HepG2 (cell line): ENCODE data around the gene TNIP3. TPM values are rescaled to one million over a fixed set of nuclear protein-coding genes. Genes with fewer than 3 reads are reported as not detected.
"Not testable (repeated sequence)": the region's sequence is repeated elsewhere in the genome, so short reads cannot be mapped to it uniquely, and the experiment has no call there.

Experiments
- ATAC-seq: fragments of 200-7000 bp; cut with Tn5 transposase; 3 replicates; pipeline ENCODE4 v1.9.1; 2020; ENCODE audit warnings: mild to moderate bottlenecking, moderate library complexity
- BruUV-seq: library from RNA; stranded (reverse); fragments of 400-500 nt; replicated peaks from 2 replicates; lab custom pipeline; 2021; lab: Mats Ljungman, UMichigan
- CTCF ChIA-PET: fragments of 300-600 bp; formaldehyde crosslinking; extraction: SDS; loops from one replicate; lab custom pipeline; 2021; ENCODE audit warnings: low total read pairs, inconsistent platforms, low intra/inter-chr PET ratio; lab: Yijun Ruan, JAX
- POLR2A ChIA-PET: fragments of 350-600 bp; sonication (Branson Sonifier 250); formaldehyde crosslinking; loops from one replicate; lab custom pipeline; 2020; ENCODE audit warnings: antibody characterized with exemption, inconsistent platforms; lab: Yijun Ruan, JAX
- DNase-seq: peaks from one replicate; pipeline ENCODE4 v3.0.0-alpha.2; 2015; ENCODE audit warnings: low spot score
- FAIRE-seq: peaks from 3 replicates; lab custom pipeline; 2011; peaks lifted over from hg19 to GRCh38; lab: Jason Lieb, UNC
- H2AFZ ChIP-seq: one replicate; pipeline ENCODE4 v1.6.1; 2011; ENCODE audit warnings: low read length, inconsistent platforms
- H3K27ac ChIP-seq: fragments of 300-600 bp; 3 replicates; pipeline ENCODE4 v1.8.0; 2011; ENCODE audit warnings: mixed run types, mild to moderate bottlenecking, mixed read lengths, low read length, inconsistent platforms; ENCODE audit not compliant: insufficient read depth; ENCODE audit errors: extremely low read length
- H3K27me3 ChIP-seq, 2 experiments: fragments of 200-600 bp in 1 of 2; 2 replicates in 1 of 2; 3 replicates in 1 of 2; pipeline versions ENCODE4 v1.6.0 to v1.8.0; 2011; ENCODE audit warnings: low read length in 2 of 2, mild to moderate bottlenecking in 2 of 2, moderate library complexity in 2 of 2, inconsistent platforms in 1 of 2; ENCODE audit not compliant: insufficient read depth in 2 of 2, control insufficient read depth in 1 of 2
- H3K36me3 ChIP-seq, 2 experiments: fragments of 200-600 bp in 1 of 2; replicated peaks in 1 of 2; 2 replicates in 1 of 2; 3 replicates in 1 of 2; pipeline versions ENCODE4 v1.5.1 to v1.8.0; 2011; ENCODE audit warnings: low read length in 2 of 2, inconsistent platforms in 1 of 2; ENCODE audit not compliant: insufficient read depth in 2 of 2, control insufficient read depth in 1 of 2
- H3K4me1 ChIP-seq: 2 replicates; pipeline ENCODE4 v1.5.1; 2012; ENCODE audit warnings: low read length, inconsistent platforms; ENCODE audit not compliant: insufficient read depth
- H3K4me2 ChIP-seq: 2 replicates; pipeline ENCODE4 v1.6.0; 2011; ENCODE audit warnings: low read depth, low read length, inconsistent platforms
- H3K4me3 ChIP-seq, 3 experiments: fragments of 200-600 bp in 1 of 3; sonication (generic), shearing (Covaris generic) in 1 of 3; replicated peaks in 1 of 3; 2 replicates each; pipeline ENCODE4 v1.5.1; 2011 to 2016; ENCODE audit warnings: low read length in 3 of 3, inconsistent platforms in 2 of 3, low read depth in 2 of 3, mild to moderate bottlenecking in 2 of 3, control low read depth in 1 of 3, mixed read lengths in 1 of 3; ENCODE audit not compliant: insufficient read depth in 1 of 3
- H3K79me2 ChIP-seq: one replicate; pipeline ENCODE4 v1.6.1; 2011; ENCODE audit warnings: low read length, inconsistent platforms; ENCODE audit not compliant: insufficient read depth
- H3K9ac ChIP-seq: 2 replicates; pipeline ENCODE4 v1.6.0; 2011; ENCODE audit warnings: mild to moderate bottlenecking, low read depth, low read length, inconsistent platforms; ENCODE audit not compliant: insufficient read depth
- H3K9me3 ChIP-seq: 2 replicates; pipeline ENCODE4 v1.5.1; 2012; ENCODE audit warnings: mild to moderate bottlenecking, low read length
- H4K20me1 ChIP-seq: 2 replicates; pipeline ENCODE4 v1.6.0; 2011; ENCODE audit warnings: inconsistent platforms, mild to moderate bottlenecking, low read length, moderate library complexity; ENCODE audit not compliant: insufficient read depth
- CREB1 ChIP-seq, 2 experiments: fragments of 450-650 bp in 1 of 2; IDR thresholded peaks; 2 replicates each; pipeline ENCODE4 v1.6.1; 2016 to 2017; ENCODE audit warnings: control low read depth in 1 of 2, mild to moderate bottlenecking in 1 of 2, missing compliant biosample characterization in 1 of 2, missing genetic modification characterization in 1 of 2
- ZNF569 ChIP-seq: sonication (generic); formaldehyde crosslinking; IDR thresholded peaks from 2 replicates; pipeline ENCODE4 v1.5.0; 2020; ENCODE audit warnings: mild to moderate bottlenecking, missing genetic modification reagents, moderate library complexity, borderline replicate concordance
- WGBS: methylation state at CpG from one replicate; pipeline ENCODE4 v1.1.6; 2017; ENCODE audit warnings: low lambda C conversion rate; 5-methylcytosine and 5-hydroxymethylcytosine counted together
- in situ Hi-C: cut with HindIII; loops from 2 replicates; pipeline ENCODE4 v1.10.0; 2017; ENCODE audit warnings: low pct_unique_long_range_greater_than_20kb; ENCODE audit not compliant: extremely low pct_ligation_motif_present
- intact Hi-C: fragments of 100-400 bp; cut with micrococcal nuclease; formaldehyde crosslinking; loops from one replicate; pipeline ENCODE4 v1.10.0; 2022; ENCODE audit not compliant: unreplicated experiment
- polyA plus RNA-seq, 8 experiments: library from polyadenylated mRNA; depleted of rRNA in 3 of 8; stranded (reverse) in 7 of 8; unstranded in 1 of 8; fragments of >200 nt; fragmentation: Illumina TruSeq in 4 of 8; extraction: Trizol in 4 of 8; gene quantifications; 2 replicates each; pipeline versions ENCODE4 v1.2.1 to v1.2.3, GENCODE V29; 2011 to 2016; ENCODE audit warnings: low read depth in 4 of 8, missing spikeins in 1 of 8, mixed read lengths in 1 of 8; ENCODE audit not compliant: insufficient read depth in 1 of 8
- total RNA-seq, 5 experiments: library from RNA; depleted of rRNA; stranded (reverse); fragments of >200 nt; fragmentation: Illumina TruSeq; extraction: Trizol; gene quantifications; 2 replicates each; pipeline ENCODE4 v1.2.3, GENCODE V29; 2016; ENCODE audit warnings: low read depth in 1 of 5

Gene TNIP3
- total and polyA plus RNA-seq, 2 of the 13 experiments (the other 11 are each of a cell fraction or from before 2014, with no cell fraction given), result not detected

- ChIA-PET CTCF (no interaction called here), POLR2A (no interaction called here)
- no peak overlapping the region for H2AFZ ChIP-seq
- no peak overlapping the region for H3K9ac ChIP-seq
- ATAC-seq (no peak), FAIRE-seq (no peak), DNase-seq (no peak)
- no peak overlapping the region for H3K4me2 ChIP-seq
- no peaks in the 10 kb centered on the region for H3K36me3 ChIP-seq
- H3K27me3 ChIP-seq, result no peaks in the 10 kb centered on the region
- no peaks in the 10 kb centered on the region for H3K4me1 ChIP-seq
- H4K20me1 ChIP-seq, result no peaks in the 10 kb centered on the region
- TF ChIP-seq CREB1 (IDR thresholded peaks at IDR 0.05), result peak; percentile 57
- no peak for TF ChIP-seq CREB1 (CRISPR knock-in tag; IDR thresholded peaks at IDR 0.05)
- TF ChIP-seq ZNF569, result no peak
- no peaks in the 10 kb centered on the region for H3K79me2 ChIP-seq
- in situ Hi-C loops, result no loop called here
- no peak overlapping the region for H3K27ac ChIP-seq
- BruUV-seq, result no TSS peak
- H3K9me3 ChIP-seq, result no peaks in the 10 kb centered on the region
- H3K4me3 ChIP-seq, result no peak overlapping the region
- intact Hi-C loops, result no loop called here
- 23% methylated on average over 3 of the region's 3 CpGs for WGBS
Measured at GRCh38 chr4:121176082-121176934, 12.2 kb upstream of the TNIP3 start.

DNA sequence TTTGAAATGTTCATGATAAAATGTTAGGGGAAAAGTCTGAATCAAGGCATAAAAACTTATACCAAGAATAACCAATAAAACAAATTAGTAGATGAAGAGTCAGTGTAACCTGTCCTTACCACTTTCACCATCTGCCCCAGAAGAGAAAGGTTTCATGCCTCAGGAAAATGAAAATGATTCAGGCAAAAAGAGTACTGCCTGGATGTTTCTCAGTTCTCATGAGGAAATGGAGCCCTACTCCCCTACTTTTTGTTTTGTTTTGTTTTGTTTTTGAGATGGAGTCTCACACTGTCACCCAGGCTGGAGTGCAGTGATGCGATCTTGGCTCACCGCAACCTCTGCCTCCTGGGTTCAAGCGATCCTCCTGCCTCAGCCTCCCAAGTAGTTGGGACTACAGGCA lies 7.4 kb upstream of the TNIP3 start:
- H3K27ac ChIP-seq, CTCF ChIA-PET, H3K27me3 ChIP-seq, H4K20me1 ChIP-seq, H3K79me2 ChIP-seq, H3K4me3 ChIP-seq, ATAC-seq, H3K4me2 ChIP-seq, H3K36me3 ChIP-seq, BruUV-seq, H2AFZ ChIP-seq, H3K9me3 ChIP-seq, DNase-seq, H3K9ac ChIP-seq, intact Hi-C loops, POLR2A ChIA-PET, FAIRE-seq, H3K4me1 ChIP-seq, in situ Hi-C loops: not testable (repeated sequence)
- WGBS, result 42% methylated on average over 3 of the region's 3 CpGs
